HG02759 (cell line): ENCODE measurements around the gene RHBDF2.
"Not testable (repeated sequence)": the region's sequence is repeated elsewhere in the genome, so short reads cannot be mapped to it uniquely, and the experiment has no call there.

Experiments used
- ATAC-seq: cut with Tn5 transposase; IDR thresholded peaks from one replicate; pipeline ENCODE4 v1.9.1; 2021; ENCODE audit warnings: mild to moderate bottlenecking, moderate library complexity; ENCODE audit not compliant: unreplicated experiment

Gene RHBDF2

DNA sequence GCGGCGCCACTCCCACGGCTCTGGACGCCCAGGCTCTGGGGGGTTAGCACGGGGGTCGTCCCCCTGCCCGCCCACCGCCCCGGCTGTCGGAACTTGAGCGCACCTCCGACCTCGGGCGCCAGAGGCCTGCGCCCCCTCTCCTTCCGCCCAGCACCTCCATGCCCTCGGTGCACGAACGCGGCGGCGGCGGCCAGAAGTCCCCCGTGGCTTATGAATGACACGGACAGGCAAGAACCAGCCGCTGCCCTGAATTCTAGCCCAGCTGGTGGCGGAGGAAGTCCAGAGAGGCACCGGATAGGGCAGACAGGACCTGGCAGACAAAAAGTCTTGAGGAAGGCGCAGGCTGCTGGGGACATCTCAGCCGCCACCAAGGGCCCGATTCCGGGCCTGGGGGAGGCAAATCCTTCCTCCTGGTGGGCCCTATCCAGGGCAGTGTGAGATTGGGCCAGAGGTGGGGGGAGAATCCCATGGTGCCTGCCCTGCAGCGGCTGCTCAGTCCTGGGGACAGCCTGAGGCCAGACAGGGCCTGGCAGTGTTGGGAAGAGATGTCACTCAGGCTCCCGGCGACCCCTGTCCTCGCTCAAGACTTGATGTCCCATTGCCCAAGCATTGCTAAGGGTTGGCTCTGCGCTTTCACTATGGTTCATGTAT lies 37.2 kb upstream of the RHBDF2 start:
- ATAC-seq, result no peak

DNA sequence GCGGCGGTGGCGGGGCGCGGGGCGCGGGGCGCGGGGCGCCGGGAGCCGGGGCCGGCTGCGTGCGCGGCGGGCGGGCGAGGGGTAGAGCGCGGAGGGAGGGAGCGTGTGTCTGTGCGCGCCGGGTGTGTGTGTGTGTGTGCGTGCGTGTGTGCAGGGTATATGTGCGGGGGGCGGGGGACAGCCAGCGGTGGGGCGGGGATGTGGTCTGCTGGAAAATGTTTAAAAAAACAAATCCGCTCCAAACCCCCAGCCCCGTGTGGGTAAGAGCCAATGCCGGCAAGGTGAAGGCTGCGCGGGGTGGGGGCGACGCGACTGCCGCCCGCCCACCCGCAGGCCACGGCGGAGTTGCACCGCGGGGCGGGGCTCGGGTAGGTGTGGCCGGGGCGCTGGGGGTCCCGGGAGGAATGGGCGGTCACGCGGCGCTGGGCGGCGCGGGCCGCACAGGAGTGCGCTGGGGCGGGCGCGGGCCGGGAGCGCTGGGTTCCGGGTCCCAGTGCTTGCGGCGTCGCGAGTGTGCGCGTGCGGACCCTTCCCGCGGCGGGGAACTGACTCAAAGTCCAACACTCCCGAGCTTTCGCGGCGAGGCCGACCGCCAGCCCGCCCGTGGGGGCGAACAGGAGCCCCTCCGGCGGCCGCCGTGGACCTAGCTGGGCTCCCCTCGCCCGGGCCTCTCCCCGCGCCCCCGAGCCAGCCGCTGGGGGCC lies 36.5 kb upstream of the RHBDF2 start, which contains the start of gene CYGB:
Gene CYGB (minus strand): TSS at position 132 of the 703 bp plus-strand sequence. CDS start 167 bp downstream, outside the sequence.
- no peak for ATAC-seq

DNA sequence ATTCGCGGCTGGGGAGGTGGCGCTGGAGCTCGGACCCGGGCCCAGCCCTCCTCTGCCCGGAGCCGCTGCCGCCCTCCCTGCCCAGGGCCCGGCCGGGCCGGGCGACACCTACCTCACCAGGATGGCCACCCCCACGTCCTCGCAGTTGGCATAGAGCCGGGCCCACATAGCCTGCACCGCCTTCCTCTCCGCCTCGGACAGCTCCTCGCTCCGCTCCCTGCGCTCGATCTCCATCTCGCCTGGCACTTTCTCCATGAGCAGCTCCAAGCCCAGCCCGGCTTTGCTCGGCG lies 36.0 kb upstream of the RHBDF2 start:
- ATAC-seq, result no peak

GRCh38 chr17:76536511-76537287 lies 35.5 kb upstream of the RHBDF2 start:
- no peak for ATAC-seq

DNA sequence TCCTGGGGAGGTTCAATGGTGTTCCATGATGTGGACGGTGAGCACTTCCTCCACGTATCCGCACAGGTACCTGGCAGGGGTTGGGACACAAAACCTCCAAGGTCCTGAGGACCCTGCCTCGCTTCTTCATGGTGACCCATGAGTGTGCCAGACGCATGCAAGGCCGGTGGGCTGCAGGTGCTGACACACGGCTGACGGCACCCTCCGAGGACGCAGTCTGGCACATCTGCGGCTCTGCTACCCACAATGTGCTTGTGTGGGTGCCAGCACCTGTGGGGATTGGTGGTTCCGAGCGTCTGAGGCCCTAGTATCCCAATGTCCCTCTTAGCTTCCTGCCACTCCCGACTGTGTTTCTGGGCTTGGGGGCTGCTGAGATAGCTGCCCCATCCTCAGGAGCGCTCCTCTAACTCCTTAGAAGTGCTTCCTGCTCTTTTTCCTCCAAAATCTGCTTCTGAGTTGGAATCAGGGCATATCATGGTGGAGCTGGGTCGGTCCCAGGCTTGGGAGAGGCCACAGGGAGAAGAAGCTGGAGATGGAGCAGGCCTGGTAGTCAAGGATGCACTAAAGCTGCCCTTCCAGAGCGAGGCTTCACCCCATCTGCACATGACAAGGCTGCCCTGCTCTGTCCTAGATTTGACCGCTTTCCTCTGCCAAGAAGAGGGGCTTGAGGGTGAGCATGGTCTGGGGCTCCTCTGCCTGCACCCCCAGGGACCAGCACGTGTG lies 34.7 kb upstream of the RHBDF2 start:
- ATAC-seq, result no peak

DNA sequence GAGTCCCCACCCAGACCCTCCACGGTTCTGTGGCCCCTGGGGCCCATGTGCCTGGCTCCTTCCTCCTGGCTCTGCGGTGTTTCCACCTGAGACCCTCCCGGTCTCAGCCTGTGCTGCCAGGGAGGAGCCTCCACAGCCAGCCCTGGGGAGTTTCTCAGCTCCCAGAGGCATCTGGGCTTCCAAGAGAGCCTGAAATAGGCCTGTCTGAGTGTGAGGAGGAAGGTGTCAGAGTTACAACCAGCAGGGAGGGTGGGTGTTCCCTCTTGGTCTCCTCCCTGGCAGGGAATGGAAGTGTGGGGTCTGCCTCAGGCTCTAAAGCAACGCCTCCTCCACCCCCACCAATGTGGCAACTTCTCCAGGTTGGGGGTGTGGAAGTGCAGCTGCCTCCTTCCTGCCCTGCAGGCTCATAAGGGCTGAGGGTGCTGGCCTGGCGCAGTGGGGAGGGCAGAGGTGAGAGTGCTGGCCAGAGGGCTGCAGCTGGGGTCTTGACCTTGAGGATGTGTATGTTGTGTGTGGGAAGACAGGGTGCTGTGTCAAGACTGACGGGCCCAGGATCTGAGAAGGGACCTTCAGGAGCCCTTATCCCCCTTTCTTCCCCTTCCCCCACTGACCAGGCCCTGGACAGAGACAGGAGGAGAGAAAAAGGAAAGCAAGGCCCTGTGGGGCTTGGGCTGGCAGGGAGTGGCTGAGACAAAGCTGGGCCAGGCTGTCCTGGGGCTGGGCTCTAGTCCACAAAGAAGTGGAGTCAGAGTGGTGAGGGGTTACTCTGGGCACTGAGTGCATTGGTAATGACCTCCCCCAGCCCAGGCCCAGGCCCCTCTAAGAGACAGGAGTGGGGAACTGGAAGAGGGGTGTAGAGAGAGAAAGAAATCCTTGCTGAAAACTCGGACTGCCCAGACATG lies 33.9 kb upstream of the RHBDF2 start:
- no peak for ATAC-seq

DNA sequence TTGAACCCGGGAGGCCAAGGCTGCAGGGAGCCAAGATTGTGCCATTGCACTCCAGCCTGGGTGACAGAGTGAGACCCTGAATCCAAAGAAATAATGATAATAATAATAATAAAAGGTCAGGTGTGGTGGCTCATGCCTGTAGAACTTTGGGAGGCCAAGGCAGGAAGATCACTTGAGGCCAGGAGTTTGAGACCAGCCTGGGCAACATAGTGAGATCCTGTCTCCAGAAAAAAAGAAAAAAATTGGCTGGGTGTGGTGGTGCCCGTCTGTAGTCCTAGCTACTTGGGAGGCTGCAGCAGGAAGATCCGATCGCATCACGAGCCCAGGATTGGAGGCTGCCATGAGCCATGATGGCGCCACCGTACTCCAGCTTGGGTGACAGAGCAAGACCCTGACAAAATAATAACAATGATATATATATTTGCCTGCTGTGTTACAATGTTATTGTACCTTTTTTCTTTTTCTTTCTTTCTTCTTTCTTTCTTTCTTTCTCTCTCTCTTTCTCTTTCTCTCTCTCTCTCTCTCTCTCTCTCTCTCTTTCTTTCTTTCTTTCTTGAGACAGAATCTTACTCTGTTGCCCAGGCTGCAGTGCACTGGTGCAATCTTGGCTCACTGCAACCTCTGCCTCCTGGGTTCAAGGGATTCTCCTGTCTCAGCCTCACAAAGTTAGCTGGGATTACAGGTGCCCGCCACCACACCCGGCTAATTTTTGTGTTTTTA lies 32.6 kb upstream of the RHBDF2 start:
- ATAC-seq, result not testable (repeated sequence)

DNA sequence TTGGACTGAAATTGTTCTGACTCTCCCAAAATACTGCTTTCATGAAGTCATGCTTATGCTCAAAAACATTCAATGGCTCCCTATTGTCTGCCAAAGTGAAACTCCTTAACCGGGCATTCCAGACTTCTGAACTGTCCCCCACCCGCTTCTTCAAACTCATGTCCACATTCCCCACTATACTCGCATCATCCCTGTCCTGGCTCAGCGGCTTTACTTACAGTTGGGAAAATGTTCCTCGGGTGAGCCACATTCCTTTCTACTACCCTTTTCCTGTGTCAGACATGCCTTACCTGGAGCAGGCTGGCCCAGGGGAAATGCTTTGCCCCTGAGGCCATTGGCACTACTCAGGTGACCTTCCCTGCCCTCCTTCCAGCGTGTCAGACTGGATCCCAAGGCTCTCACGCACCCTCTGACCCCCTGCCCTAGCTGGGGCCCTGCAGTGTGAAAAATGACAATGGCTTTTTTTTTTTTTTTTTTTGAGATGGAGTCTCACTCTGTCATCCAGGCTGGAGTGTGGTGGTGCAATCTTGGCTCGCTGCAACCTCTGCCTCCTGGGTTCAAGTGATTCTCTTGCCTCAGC lies 30.9 kb upstream of the RHBDF2 start:
- no peak for ATAC-seq

DNA sequence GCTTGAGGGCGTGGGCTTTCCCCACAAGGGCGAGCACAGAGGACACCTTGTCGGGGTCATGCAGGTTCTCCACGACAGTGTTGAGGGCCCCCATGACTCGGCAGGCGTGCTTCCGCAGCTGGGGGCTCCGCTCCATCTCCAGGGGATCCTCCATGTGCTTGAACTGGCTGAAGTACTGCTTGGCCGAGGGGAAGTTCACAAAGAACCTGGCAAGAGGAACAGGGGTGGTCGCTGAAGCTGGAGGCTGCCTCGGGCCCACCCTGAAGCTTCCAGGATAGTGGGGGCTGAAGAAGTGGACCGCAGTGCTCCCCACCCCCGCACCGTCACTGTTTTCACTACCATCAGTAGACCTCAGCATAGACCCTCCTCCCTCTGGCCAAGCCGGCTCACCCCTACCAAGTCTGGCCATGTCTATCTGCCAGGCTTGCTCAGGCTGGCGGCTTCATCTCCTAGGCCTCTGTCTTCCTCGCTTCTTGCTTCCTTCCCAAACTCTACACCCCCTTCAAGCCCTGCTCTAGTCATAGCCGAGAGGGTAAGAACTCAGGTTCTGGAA lies 30.3 kb upstream of the RHBDF2 start:
- ATAC-seq, result no peak

DNA sequence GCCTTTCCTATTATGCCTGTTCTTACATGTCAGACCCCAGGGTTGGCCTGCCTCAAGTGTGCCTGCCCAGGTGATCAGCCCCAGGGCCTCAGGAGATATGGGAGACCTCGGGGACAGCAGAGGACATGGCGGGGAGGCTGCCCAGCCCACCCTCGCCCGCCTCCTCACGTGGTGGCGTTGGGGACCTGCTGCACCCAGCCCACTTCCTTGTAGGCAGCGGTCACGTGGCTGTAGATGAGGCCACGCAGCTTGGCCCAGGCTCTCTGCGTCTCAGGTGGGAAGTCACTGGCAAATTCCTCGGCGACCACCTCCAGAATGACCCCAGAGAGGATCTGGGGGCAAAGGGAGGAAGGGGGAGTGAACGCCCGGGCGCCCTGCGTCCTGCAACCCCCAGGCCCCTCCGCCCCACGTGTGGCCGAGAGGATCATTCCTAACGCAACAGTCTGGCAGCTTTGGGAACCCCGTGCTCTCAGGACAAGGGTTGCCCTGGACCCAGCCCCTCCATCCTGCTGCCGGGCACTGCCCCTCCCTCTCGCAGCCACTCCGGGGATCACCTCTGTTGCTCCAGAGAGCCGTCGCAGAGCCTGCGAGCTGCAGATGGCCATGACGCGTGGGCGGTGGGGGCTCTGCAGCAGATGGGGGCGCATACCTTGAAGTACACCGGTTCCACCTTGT lies 29.7 kb upstream of the RHBDF2 start:
- no peak for ATAC-seq

DNA sequence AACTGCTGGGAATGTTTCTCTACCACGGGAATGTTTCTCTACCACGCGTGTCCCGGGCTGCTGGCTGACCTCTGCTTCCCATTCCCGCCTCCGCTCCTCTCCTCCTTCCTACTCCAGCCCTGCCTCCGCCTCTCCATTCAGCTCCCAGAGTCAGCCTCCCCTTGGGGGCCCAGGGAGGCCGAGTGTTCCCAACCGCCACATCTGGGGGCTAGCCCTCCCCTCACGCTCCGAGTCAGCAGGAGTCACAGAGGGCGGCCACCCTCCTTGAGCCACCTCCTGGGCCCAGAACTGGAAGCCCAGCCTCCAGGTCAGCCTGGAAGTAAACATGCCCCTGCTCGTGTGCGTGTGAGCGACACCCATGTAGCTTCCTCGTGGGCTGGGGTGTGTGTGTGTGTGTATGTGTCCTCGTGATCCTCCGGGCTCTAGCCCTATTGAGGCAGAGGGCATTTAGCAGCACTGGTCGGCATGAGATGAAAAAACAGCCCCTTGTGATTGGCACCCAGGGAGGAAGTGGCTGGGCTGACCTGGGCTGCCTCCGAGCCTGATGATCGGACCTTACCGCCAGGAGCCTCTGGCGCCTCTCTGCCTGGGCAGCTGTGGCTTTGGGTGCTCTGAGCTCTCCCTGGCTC lies 29.0 kb upstream of the RHBDF2 start:
- ATAC-seq, result no peak

DNA sequence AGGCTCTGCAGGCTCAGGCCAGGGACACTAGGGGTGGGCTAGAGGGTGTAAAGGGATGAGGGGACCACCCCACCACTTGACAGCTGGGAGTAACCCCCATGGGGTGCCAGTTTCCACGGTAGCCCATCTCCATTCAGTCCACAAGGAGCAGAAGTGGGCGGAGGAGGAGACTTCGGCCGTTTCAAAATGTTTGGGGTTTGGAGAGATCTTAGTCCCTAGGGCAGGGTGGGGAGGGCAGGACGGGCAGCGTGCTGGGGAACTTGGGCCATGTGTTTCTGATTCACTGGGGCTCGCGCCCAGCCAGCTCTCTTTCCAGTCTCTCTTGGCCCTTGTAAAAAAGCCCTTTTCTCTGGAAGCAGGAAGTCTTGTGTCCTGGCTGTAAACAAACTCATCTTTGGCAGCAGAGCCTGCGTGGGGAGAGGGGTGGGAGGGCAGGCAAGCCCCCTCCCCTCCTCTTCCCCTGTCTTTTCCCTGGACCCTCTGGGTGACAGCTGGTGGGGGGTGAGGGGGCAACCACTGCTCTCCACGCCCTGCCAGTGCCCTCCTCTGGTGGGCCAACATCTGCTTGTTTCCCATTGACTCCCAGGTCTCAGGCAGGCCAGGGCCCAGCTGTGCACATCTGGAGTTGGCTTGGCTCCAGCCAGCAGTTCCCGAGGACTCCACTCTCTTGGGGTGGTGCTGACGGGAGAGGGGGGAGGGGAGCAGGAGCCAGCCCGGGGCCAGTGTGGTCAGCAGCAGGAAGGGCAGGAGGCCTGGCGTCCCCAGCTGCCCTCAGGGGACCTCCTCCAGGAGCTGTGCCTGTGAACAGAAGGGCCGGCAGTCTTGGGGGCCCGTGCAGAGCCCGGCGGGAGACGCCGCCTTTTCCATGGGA lies 28.2 kb upstream of the RHBDF2 start:
- ATAC-seq, result no peak

DNA sequence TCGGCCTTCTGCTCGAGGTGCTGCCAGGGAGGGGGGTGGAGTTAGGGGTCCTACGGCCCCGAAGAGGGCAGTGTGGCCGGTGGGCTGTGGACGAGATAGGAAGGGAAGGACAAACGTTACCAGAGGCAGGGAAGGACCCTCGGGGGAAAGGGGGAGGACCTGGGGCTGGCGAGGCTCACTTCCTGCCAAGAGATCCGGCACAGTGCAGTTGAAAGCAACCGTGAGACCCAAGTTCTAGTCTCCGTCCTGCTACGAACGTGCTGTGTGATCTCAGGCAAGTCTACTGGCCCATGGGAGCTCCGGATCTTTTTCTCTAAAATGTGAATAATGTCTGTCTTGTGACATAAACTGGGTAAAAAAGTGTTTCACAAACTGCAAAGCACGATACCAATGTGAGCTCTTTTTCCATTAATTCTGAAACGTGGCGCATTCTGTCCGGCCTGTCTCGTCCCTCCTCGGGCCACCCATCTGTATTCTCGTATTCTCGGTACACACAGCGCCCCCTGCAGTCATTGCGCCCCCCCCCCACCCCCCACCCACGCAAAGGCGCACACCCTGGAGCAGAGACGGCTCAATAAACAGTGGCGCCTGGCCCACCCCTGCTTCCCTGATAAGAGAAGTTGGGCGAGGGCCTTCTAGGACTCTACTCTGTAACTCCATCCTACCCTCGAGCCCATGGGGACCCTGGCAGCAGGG lies 27.5 kb upstream of the RHBDF2 start:
- ATAC-seq, result no peak

- ATAC-seq, result peak; percentile 30
These were observed 26.9 kb upstream of the RHBDF2 start for GRCh38 chr17:76528156-76528527.

DNA sequence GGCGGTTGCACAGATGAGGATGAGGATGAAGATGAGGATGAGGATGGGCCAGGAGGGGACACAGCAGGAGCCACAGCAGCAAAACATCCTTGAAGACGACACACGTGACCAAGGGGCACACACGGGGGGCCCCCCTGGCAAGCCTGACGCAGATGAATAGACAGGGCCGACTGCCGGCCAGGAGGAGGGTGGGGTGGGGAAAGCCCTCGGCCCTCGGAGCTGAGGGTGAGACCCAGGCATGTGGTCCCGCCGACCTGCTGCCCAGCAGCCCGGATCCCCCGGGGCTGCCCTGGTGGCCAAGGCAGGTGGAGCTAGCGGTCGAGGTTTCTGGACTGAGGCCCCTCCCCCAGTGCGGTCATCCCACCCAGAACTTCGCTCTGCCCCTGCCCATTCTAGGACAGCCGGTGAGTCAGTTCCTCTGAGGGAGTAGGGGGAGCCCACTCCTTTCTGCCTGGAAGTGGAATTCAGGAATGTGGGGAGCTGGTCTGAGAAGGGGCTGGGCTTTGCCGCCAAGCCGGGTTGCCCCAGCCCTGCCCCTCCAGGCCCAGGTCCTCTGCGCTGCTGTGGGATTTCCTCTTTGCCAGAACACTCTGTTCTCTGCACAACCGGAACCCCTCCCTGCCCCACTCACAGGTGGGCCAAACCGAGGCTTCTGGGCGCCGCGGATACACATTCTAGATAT lies 26.3 kb upstream of the RHBDF2 start:
- ATAC-seq, result peak; percentile 59

- ATAC-seq, result not testable (repeated sequence)
These were observed 25.8 kb upstream of the RHBDF2 start for GRCh38 chr17:76527016-76527415.
